ENCODE data around the gene VPS13D.

- TF ChIP-seq, protein P1, sequence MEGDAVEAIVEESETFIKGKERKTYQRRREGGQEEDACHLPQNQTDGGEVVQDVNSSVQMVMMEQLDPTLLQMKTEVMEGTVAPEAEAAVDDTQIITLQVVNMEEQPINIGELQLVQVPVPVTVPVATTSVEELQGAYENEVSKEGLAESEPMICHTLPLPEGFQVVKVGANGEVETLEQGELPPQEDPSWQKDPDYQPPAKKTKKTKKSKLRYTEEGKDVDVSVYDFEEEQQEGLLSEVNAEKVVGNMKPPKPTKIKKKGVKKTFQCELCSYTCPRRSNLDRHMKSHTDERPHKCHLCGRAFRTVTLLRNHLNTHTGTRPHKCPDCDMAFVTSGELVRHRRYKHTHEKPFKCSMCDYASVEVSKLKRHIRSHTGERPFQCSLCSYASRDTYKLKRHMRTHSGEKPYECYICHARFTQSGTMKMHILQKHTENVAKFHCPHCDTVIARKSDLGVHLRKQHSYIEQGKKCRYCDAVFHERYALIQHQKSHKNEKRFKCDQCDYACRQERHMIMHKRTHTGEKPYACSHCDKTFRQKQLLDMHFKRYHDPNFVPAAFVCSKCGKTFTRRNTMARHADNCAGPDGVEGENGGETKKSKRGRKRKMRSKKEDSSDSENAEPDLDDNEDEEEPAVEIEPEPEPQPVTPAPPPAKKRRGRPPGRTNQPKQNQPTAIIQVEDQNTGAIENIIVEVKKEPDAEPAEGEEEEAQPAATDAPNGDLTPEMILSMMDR (IDR thresholded peaks at IDR 0.05; ENCODE audit: low read depth, low read length, missing input control): no peak
- TF ChIP-seq TAF1 (conservative IDR thresholded peaks at IDR 0.05): no peak
- TF ChIP-seq EGR1 (IDR thresholded peaks at IDR 0.05; ENCODE audit: low read depth in 2 of 2): no peak
- TF ChIP-seq REST (IDR thresholded peaks at IDR 0.05): no peak
- no peak for TF ChIP-seq FOXA1 (IDR thresholded peaks at IDR 0.05)
- no peak for TF ChIP-seq RAD21 (IDR thresholded peaks at IDR 0.05)
- no peak for TF ChIP-seq MAX (IDR thresholded peaks at IDR 0.05)
Observed at GRCh38 chr1:12411098-12411497, 181.3 kb downstream of the VPS13D start.

All from liver (tissue), 3 donors.